HG03575 (cell line): ENCODE data around the gene INHBA.

Experiments
- ATAC-seq: cut with Tn5 transposase; IDR thresholded peaks from one replicate; pipeline ENCODE4 v1.9.1; 2021; ENCODE audit not compliant: unreplicated experiment, insufficient number of reproducible peaks, low FRiP score; ENCODE audit errors: extremely low read depth

INHBA gene

DNA sequence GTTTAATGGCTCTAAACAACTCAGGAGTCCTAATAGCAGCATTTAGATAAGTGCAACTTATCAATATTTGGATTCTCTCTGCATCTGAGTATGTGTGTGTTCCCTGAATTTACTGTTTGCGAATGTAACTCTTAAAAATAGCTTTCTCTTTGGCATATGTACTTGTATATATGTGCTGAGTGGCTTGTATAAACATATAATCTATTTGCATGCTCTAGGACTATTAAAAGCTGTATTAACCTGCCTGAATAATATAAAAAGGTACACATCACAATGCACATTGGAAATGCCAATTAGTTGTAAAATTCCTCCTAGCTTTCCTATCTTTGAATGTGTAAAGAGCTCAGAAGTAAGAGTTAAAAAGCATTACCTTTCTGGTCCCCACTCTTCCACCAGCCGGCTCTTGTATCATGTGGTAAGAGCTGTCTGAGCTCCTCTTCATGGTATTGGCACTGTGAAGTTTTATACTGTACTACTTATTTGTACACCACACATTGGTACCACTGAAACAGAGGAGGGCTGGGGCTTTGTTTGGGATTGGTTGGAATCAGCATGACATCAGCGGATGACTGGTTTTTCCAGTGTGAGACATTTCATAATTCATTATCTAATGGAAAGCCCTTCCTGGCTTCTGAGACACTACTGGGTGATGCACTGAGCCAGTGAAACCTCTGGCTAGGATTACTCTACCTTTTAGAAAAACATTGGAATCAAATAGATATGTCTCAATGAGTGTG is at the start of gene INHBA:
Gene INHBA (minus strand): TSS at position 456 of the 737 bp plus-strand sequence. CDS start 2,716 bp downstream, outside the sequence.
- no peak for ATAC-seq

GRCh38 chr7:41752615-41753014 is 49.7 kb upstream of the INHBA start:
- ATAC-seq, result no peak

DNA sequence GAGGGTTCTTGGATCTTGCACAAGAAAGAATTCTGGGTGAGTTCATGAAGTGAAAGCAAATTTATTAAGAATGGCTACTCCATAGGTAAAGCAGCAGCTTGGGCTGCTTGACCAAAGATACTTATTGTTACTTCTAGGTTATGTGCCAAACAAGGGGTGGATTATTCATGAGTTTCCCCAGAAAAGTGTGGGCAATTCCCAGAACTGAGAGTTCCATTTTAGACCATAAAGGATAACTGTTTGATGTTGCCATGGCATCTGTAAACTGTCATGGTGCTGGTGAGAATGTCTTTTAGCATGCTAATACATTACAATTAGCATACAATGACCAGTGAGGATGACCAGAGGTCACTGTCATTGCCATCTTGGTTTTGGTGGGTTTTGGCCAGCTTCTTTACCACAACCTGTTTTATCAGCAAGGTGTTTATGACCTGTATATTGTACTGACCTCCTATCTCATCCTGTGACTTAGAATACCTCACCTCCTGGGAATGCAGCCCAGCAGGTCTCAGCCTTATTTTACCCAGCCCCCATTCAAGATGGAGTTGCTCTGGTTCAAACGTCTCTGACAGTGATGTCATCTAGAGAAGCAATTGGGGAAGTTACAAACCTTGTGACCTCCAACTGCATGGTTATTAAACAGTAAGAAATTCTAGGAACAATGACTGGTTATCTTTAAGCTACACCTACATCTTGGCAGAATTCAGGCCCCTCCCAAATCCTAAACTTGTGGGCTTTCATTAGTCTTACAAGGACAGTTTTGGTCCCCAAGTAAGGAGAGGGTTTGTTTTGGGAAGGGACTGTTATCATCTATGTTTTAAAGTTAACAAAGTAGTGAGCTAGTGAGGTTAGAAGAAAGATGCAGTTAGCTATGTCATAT is 48.0 kb upstream of the INHBA start:
- ATAC-seq, result no peak

GRCh38 chr7:41747961-41748360 is 45.1 kb upstream of the INHBA start:
- no peak for ATAC-seq

- ATAC-seq, result no peak
Observed at GRCh38 chr7:41745451-41745850, 42.6 kb upstream of the INHBA start.

DNA sequence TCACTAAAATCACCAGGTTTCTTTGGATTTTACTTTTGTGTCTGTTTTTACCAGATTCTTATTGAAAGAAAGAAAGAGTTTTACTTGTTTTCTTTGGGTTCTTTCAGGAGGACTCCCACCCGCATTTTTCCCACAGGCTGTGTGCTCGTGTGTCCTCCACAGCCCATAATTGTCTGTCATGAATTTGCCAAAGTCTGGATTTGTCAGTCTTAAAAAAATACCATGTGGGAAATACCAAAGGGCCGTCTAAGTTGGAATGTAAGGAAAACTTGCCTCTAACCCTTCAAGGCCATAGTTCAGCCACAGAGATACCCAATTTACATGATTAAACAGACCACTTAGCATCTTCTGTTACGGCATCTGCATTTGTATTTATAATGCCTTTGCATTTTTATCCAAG is 41.3 kb upstream of the INHBA start:
- ATAC-seq, result no peak

DNA sequence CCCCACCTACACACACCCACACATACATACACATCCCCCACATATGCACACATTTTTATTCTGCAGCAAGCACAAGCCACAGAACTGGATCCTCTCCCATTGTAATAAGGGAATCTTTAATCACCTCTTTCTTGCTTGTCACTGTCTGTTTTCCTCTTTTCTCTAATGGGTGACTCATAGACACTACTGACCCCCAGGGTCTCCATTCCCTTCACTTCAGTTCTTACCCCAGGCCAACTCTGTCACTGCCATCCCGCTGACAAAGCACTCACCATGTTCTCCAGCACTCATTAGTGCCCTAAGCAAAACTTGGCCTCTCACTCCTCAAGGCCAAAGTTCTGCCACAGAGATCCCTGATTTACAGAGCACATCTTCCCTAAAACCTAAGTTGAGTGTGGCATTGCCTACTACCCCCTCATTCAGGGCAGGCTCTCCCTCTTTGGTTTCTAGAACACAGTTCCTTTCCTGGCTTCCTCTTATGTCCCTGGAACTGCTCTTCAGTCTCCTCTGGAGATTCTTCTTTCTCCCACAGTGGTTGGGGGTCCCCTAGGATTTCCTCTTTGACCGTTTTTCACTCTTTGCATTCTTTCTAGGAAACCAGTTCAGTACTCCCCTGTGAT is 39.6 kb upstream of the INHBA start:
- no peak for ATAC-seq

DNA sequence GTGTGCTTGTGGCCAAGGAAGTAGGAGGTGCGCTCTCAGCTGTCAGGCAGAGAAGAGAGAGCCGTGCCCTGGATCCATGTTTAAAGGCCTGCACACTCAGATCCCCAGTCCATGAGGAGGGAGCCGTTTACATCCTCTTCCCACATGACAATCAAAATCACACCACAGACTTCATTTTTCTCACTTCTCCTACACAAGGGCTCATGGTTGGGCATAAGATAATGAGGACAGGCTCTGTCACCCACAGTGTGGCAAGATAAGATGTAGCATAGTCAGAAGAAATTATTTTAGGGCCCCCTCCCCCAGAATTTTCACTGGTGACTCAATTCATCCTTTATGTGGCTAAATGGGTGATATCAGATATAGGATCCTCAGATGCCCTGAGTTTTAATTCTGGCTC is 35.9 kb upstream of the INHBA start:
- ATAC-seq, result no peak

DNA sequence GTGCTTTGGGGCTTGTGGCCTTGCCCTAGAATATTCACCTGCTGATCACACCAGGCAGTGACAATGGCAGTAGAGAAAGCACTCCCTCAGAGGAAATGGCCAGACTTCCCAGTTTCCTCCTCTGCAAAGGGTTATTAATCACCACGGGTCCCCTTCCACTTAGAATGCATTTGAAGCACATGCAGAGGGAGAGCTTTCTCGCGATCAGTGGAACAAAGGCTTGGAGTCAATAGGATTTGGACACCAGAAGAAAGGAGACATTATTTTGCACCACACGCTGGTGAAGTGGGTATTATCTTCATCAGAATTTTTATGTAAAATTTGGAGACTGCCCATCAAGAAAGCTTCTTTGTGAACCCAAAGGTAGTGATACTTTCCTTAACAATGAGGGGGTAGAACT is 35.4 kb upstream of the INHBA start:
- ATAC-seq, result no peak

GRCh38 chr7:41735206-41735605 is 32.3 kb upstream of the INHBA start:
- no peak for ATAC-seq

- no peak for ATAC-seq
Observed at GRCh38 chr7:41732843-41733306, 30.0 kb upstream of the INHBA start.

DNA sequence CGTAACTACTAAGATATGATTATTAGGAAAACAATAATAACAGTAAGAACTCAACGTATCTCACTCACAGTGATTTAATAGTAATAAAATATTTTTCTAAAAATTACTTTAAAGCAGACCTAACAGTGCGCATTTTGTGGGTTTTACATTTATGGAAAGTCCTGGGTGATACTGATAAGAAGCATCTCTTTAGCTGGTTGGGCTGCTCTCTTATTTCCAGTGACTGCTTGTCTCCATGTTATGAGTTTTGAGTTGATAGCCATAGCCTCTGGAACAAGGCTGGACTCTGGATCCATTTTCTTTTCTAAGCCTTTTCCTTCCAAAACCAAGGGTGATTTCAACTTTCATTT is 29.5 kb upstream of the INHBA start:
- no peak for ATAC-seq

DNA sequence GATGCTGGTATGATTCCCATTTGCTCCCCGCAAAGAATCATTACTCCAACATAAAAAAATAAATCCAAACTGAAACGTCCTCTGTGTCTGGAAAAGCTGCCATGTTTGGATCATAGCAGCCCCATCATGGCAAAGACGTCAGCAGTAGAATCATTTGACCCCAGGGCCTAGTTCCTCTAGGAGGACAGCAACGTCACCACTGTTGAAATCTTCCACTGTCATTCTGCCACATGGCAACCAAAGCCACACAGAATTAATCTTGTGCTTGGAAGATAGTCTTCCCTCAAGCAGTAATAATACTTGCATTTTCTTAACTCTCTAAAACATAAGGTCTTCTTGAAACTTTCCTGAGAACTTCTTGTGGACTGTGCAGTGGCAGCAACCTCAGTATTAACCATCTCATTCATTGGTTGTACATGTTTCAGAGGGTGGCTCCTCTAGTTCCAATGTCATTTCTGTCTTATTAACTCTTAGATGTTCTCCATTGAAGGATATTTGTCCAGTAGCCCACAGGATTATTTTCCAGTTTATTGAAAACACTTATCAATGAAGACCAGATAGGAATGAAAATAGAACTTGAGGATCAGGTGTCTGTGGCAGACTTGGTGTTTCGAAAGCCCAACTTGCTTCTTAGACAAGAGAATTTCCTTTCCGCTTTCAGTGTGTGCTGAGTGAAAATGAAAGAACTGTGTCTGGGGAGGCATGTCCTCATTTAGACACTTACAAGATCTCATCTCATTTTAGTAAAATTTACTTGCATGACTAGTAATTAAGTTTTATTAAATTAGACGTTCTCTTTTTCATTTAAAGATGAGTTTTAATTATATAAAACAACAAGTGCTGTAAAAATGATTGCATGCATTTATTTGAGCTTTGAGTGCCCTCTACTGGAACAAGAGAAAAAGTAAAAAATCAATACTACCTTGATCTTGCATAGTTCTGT is 28.9 kb upstream of the INHBA start:
- ATAC-seq, result peak; percentile 90

GRCh38 chr7:41730668-41731067 is 27.8 kb upstream of the INHBA start:
- no peak for ATAC-seq

DNA sequence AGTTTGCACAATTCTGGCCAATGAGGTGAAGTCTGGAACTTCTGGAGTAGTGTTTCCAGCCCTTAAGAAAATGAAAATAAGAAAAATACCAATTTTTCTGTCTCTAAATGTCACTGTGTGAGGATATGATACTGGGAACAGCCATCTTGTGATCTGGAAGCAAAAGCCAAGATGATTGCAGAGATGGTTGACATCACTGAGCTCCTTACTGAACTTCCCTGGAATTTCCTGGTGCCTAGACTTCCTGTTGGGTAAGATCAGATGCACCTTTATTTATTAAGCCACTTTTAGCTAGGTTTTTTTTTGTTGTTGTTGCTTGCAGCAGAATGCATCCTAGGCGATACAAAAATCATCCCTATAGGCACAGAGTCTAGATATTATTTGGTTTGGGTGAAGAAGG is 27.3 kb upstream of the INHBA start:
- ATAC-seq, result no peak

DNA sequence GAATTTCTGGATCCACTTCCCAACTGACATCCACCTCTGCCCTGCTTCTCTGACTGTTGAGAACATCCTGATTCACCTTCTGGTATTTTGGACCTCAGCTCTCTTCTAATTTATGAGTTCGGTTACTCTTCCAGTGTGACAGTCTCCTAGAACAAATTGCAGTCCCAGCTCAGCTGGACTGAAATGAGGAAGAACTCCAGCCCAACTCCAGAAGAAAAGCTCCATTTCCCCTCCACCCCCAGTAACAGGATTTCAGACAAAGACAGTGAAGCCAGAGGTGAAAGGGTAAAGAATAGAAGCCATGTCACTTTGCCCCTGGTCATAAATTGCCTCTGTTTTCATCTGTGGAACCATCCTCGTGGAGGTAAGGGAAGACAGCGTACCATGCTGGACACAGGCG is 26.2 kb upstream of the INHBA start:
- no peak for ATAC-seq

DNA sequence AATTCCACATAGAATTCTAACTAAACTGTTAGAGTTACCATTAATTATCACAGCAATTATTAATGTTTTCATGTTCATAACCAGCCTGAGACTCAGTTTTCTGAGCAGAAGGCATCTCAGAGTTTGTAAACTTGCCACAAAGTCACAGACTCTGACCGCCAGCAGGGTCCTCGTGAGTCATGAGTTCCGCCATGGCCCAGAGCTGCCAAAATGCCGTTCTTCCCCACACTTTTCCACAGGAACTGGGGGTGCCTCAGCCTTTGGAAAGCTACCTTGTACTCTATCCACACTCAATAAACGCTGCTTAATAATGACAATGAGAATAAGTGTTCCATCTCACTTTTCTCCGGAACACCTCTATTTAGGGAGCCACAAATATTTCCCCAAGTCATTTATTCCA is 22.1 kb upstream of the INHBA start:
- no peak for ATAC-seq

DNA sequence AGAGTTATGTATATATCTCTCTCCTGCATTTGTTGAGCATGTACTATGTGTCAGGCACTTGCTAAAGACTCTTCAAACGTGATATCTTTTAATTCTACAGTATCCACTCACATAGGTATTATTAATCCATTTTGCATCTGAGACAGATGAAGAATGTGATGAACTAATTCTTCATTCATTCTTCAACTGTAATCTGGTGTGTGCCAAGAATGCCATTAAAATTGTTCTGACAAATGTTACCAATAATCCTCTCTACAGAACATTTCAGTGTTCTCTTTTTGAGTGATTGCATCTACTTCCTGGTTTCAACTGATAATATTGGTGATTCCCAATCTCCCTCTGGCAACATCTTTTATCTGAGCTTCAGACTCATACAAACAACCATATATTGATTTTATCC is 18.0 kb upstream of the INHBA start:
- no peak for ATAC-seq

DNA sequence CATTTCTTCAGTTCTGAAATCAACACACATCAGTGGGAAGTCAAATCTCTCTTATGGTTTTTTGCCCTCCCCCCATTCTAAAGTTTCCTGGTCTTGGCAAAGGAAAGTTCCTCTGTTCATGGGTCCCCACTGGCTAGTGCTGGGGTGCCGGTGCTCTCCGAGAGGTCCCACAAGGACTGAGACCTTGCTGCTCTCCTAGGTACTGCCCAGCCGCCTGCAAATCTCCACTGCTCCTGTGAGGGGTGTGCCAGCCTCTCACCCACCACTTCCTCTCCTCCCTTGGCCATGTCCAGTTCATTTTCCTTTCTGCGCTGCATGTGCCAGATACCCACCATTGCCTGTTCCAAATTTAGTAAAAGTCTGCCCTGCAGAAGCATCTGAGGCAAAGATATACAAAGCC is 17.2 kb upstream of the INHBA start:
- no peak for ATAC-seq
